BJ (cell line): ENCODE results near the gene SLC6A12. TPM values are rescaled to one million over a fixed set of nuclear protein-coding genes. Genes with fewer than 3 reads are reported as not detected.

Experiments used
- CTCF ChIA-PET: fragments of 350-600 bp; formaldehyde crosslinking; extraction: SDS; loops from one replicate; lab custom pipeline; 2021; ENCODE audit warnings: antibody characterized with exemption, inconsistent platforms; lab: Yijun Ruan, JAX
- POLR2A ChIA-PET: fragments of 300-600 bp; sonication (Branson Sonifier 250); formaldehyde crosslinking; extraction: SDS; loops from one replicate; lab custom pipeline; 2021; ENCODE audit warnings: antibody characterized with exemption; lab: Charles Lee
- DNase-seq: peaks from one replicate; pipeline ENCODE4 v3.0.0-alpha.2; 2011; ENCODE audit warnings: low read depth
- H3K27me3 ChIP-seq: 2 replicates; pipeline ENCODE4 v1.6.0; 2011; ENCODE audit warnings: low read length; ENCODE audit not compliant: control insufficient read depth, insufficient read depth
- H3K36me3 ChIP-seq: 2 replicates; pipeline ENCODE4 v1.5.1; 2011; ENCODE audit warnings: low read length; ENCODE audit not compliant: control insufficient read depth, insufficient read depth
- H3K4me3 ChIP-seq: 2 replicates; pipeline ENCODE4 v1.5.1; 2011; ENCODE audit warnings: low read depth, mild to moderate bottlenecking, control low read depth, low read length
- CTCF ChIP-seq: IDR thresholded peaks from 2 replicates; pipeline ENCODE4 v1.5.1; 2011; ENCODE audit warnings: low read depth, mild to moderate bottlenecking, control low read depth, inconsistent platforms, low read length, moderate library complexity; ENCODE audit not compliant: insufficient read depth
- polyA plus RNA-seq: library from polyadenylated mRNA; depleted of rRNA; stranded (reverse); fragments of >200 nt; gene quantifications from 2 replicates; pipeline ENCODE4 v1.2.3, GENCODE V29; 2011

SLC6A12 gene
- polyA plus RNA-seq, 1 experiment = not detected

- POLR2A ChIA-PET = no interaction called here
- CTCF ChIA-PET = interaction anchor here (1.0 to 1.1 kb wide), 2 partner anchors 15 to 33 kb away, joined by 3 to 4 read pairs; no protein-coding TSS in a partner anchor
- H3K27me3 ChIP-seq = peaks cover 10% of the 10 kb centered on the region; the same call in 1 of the 2 replicates
- DNase-seq = no peak
- H3K36me3 ChIP-seq = no peaks in the 10 kb centered on the region
- no peak for TF ChIP-seq CTCF
- H3K4me3 ChIP-seq = no peak overlapping the region
Measured at GRCh38 chr12:186006-186625, 27.8 kb downstream of the SLC6A12 start.

GRCh38 chr12:185576-185955, 28.4 kb downstream of the SLC6A12 start:
- no peak for DNase-seq
- POLR2A ChIA-PET = no interaction called here
- peaks cover 8% of the 10 kb centered on the region; the same call in 1 of the 2 replicates for H3K27me3 ChIP-seq
- no peak for TF ChIP-seq CTCF
- H3K36me3 ChIP-seq = no peaks in the 10 kb centered on the region
- H3K4me3 ChIP-seq = no peak overlapping the region
- CTCF ChIA-PET = interaction anchor here (1.0 to 1.1 kb wide), 2 partner anchors 16 to 33 kb away, joined by 3 to 4 read pairs; no protein-coding TSS in a partner anchor

GRCh38 chr12:184811-185575, 29.0 kb downstream of the SLC6A12 start:
- ChIA-PET POLR2A (no interaction called here), CTCF (interaction anchor here (0.6 to 0.8 kb wide), 2 partner anchors 15 to 20 kb away, joined by 3 read pairs; no protein-coding TSS in a partner anchor)
- Histone ChIP-seq H3K4me3 (no peak overlapping the region), H3K36me3 (no peaks in the 10 kb centered on the region), H3K27me3 (0 out of 2 replicates have a peak, but pooled peaks cover 5% of the 10 kb centered on the region)
- TF ChIP-seq CTCF = no peak
- DNase-seq = no peak

- TF ChIP-seq CTCF = no peak
- H3K4me3 ChIP-seq = no peak overlapping the region
- no peak for DNase-seq
- POLR2A ChIA-PET = no interaction called here
- no peaks in the 10 kb centered on the region for H3K27me3 ChIP-seq
- no peaks in the 10 kb centered on the region for H3K36me3 ChIP-seq
- CTCF ChIA-PET = no interaction called here
Measured at GRCh38 chr12:182381-182892, 31.5 kb downstream of the SLC6A12 start.

GRCh38 chr12:181921-182320, 32.0 kb downstream of the SLC6A12 start:
- no peaks in the 10 kb centered on the region for H3K27me3 ChIP-seq
- POLR2A ChIA-PET = no interaction called here
- TF ChIP-seq CTCF = no peak
- no peak overlapping the region for H3K4me3 ChIP-seq
- H3K36me3 ChIP-seq = no peaks in the 10 kb centered on the region
- DNase-seq = no peak
- CTCF ChIA-PET = no interaction called here
